ENCODE data around the gene LYVE1.

The LYVE1 gene

DNA sequence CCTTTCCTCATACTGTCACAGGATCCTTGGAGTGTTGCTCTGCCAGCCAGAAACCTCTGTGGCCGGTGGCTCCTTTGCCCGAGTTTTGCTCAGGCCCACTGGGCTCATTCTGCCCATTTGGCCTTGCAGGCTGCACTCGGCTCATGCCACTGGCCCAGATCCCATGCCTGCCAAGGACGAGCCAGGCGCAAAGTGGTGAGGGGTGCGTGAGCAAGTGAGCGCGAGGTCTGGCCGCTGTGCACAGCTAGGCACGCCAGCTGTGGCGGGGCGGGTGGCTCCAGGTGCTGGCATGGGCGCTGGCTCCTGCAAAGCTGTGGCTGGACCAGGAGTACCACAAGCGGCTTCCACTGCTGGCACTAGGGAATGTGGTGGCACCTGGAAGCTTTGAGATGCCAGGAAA, 24.7 kb downstream of the LYVE1 start:
- no peak for TF ChIP-seq TEAD4 (IDR thresholded peaks at IDR 0.05)
- TF ChIP-seq, protein P1, sequence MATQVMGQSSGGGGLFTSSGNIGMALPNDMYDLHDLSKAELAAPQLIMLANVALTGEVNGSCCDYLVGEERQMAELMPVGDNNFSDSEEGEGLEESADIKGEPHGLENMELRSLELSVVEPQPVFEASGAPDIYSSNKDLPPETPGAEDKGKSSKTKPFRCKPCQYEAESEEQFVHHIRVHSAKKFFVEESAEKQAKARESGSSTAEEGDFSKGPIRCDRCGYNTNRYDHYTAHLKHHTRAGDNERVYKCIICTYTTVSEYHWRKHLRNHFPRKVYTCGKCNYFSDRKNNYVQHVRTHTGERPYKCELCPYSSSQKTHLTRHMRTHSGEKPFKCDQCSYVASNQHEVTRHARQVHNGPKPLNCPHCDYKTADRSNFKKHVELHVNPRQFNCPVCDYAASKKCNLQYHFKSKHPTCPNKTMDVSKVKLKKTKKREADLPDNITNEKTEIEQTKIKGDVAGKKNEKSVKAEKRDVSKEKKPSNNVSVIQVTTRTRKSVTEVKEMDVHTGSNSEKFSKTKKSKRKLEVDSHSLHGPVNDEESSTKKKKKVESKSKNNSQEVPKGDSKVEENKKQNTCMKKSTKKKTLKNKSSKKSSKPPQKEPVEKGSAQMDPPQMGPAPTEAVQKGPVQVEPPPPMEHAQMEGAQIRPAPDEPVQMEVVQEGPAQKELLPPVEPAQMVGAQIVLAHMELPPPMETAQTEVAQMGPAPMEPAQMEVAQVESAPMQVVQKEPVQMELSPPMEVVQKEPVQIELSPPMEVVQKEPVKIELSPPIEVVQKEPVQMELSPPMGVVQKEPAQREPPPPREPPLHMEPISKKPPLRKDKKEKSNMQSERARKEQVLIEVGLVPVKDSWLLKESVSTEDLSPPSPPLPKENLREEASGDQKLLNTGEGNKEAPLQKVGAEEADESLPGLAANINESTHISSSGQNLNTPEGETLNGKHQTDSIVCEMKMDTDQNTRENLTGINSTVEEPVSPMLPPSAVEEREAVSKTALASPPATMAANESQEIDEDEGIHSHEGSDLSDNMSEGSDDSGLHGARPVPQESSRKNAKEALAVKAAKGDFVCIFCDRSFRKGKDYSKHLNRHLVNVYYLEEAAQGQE (IDR thresholded peaks at IDR 0.05; ENCODE audit: low read depth) = no peak

DNA sequence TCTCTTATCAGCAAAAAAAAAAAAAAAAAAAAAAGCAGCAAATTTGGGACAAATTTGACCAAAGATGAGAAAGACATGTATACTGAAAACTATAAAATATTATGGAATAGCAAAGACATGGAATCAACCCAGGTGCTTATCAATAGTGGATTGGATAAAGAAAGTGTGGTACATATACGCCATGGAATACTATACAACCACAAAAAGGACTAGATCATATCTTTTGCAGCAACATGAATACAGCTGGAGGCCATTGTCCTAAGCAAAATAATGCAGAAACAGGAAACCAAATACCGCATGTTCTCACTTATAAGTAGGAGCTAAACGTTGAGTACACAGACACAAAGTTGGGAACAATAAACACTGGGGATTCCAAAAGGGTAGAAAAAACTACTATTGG, 25.7 kb downstream of the LYVE1 start:
- TF ChIP-seq TAF1 (IDR thresholded peaks at IDR 0.05; ENCODE audit: low read depth) = no peak
- no peak for TF ChIP-seq ZBTB7A (IDR thresholded peaks at IDR 0.05; ENCODE audit: low read depth)
- no peak for TF ChIP-seq FOXM1 (IDR thresholded peaks at IDR 0.05; ENCODE audit: borderline replicate concordance, low read depth)
- TF ChIP-seq RAD21 (IDR thresholded peaks at IDR 0.05; ENCODE audit: low read depth) = no peak
- TF ChIP-seq, protein P2, sequence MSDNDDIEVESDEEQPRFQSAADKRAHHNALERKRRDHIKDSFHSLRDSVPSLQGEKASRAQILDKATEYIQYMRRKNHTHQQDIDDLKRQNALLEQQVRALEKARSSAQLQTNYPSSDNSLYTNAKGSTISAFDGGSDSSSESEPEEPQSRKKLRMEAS (IDR thresholded peaks at IDR 0.05) = no peak
- no peak for TF ChIP-seq CEBPB (IDR thresholded peaks at IDR 0.05)
- TF ChIP-seq, protein P3, sequence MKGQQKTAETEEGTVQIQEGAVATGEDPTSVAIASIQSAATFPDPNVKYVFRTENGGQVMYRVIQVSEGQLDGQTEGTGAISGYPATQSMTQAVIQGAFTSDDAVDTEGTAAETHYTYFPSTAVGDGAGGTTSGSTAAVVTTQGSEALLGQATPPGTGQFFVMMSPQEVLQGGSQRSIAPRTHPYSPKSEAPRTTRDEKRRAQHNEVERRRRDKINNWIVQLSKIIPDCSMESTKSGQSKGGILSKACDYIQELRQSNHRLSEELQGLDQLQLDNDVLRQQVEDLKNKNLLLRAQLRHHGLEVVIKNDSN (IDR thresholded peaks at IDR 0.05) = no peak
- TF ChIP-seq TCF12 (IDR thresholded peaks at IDR 0.05; ENCODE audit: low read depth) = no peak

DNA sequence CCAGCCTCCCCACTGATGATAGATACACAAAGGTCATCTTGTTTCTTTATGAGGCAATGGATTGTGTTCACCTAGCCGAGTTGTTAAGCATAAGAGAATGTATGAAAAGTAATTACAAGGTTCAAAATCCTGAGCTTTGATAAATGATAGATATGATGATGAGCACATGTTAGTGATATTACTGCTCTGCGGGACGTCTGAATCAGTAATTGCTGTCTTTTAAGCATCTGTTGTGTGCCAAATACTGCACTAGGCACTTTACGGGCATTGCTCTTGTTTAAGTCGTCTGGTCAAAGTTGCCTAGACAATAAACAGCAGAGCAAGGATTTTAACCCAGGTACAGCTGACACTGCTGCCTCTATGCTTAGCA, 26.9 kb downstream of the LYVE1 start:
- TF ChIP-seq FOXM1 (IDR thresholded peaks at IDR 0.05; ENCODE audit: borderline replicate concordance, low read depth) = no peak
- TF ChIP-seq, protein P2 (IDR thresholded peaks at IDR 0.05) = no peak
- no peak for TF ChIP-seq TAF1 (IDR thresholded peaks at IDR 0.05; ENCODE audit: low read depth)

DNA sequence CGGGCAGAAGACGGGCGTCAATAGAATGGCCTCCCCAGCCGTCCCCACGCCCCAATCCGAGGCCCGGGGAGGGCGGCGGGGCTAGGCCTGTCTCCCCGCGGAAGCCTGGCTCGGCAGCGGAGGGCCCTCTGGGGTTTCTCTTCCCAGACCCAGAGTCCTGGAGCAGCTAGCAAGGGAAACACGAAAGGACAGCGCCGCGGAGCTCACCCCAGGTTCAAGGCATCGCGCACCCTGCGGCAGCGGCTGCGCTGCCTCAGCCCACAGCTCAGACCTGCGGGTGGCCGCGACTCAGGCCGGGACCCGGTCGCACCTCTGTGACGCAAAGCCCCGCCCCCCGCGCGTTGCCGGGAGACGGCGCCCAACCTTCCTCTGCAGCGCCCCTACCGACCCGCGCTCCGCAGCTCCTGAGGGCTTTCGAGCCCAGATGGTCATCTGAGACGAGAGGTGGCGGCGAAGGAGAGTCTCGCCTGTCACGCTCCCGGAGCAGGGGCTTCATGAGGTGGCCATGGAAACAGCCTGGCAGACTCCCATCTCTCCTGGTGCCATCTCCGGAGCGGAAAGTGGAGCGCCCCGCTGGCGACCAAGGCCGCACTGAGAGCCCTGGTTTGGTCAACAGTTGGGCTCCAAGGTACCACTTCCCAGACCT, 27.4 kb downstream of the LYVE1 start, which contains the start of gene RNF141:
TSS of gene RNF141 (minus strand) at position 273 of the 646 bp plus-strand sequence. CDS start 7,029 bp downstream, outside the sequence.
- TF ChIP-seq RAD21 (IDR thresholded peaks at IDR 0.05; ENCODE audit: low read depth) = peak; percentile 31; the same call in 1 of the 2 replicates
- TF ChIP-seq, protein P1 (IDR thresholded peaks at IDR 0.05; ENCODE audit: low read depth) = no peak
- TF ChIP-seq EP300 (IDR thresholded peaks at IDR 0.05; ENCODE audit: borderline replicate concordance) = no peak
- peak; percentile 92 for TF ChIP-seq CREB1 (IDR thresholded peaks at IDR 0.05; ENCODE audit: low read depth)
- TF ChIP-seq, protein P3 (IDR thresholded peaks at IDR 0.05) = no peak
- no peak for TF ChIP-seq NFIC (IDR thresholded peaks at IDR 0.05)
- no peak for TF ChIP-seq YY1 (IDR thresholded peaks at IDR 0.05; ENCODE audit: low read depth)
- TF ChIP-seq EGR1 (IDR thresholded peaks at IDR 0.05) = 0 out of 2 replicates have a peak, but pooled peaks have one; percentile 29
- TF ChIP-seq TAF1 (IDR thresholded peaks at IDR 0.05; ENCODE audit: low read depth) = peak; percentile 76; the same call in 1 of the 2 replicates
- peak; percentile 46; the same call in 1 of the 2 replicates for TF ChIP-seq TCF12 (IDR thresholded peaks at IDR 0.05; ENCODE audit: low read depth)
- TF ChIP-seq CEBPB (IDR thresholded peaks at IDR 0.05) = no peak
- no peak for TF ChIP-seq FOXM1 (IDR thresholded peaks at IDR 0.05; ENCODE audit: borderline replicate concordance, low read depth)
- no peak for TF ChIP-seq TEAD4 (IDR thresholded peaks at IDR 0.05)
- TF ChIP-seq, protein P2 (IDR thresholded peaks at IDR 0.05) = peak; percentile 57; the same call in 1 of the 2 replicates
- no peak for TF ChIP-seq ZBTB7A (IDR thresholded peaks at IDR 0.05; ENCODE audit: low read depth)

DNA sequence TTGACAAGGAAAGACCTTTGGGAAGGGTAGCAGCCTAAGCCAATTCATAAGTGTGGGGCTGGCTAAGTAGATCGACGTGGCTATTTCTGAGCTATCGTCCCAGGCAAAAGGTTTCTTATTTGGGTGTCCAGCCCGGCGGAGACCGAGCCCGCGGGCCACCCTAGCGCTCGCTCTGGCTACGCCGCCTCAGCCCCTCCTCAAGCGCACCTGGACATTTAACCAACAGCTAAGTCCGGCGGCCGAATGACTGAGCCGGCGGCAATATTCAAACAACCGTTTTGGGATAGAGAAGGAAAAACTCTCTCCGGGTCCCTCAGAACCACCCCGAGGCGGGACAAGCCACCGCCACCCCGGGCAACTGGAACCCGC, 27.9 kb downstream of the LYVE1 start:
- no peak for TF ChIP-seq TEAD4 (IDR thresholded peaks at IDR 0.05)
- no peak for TF ChIP-seq CEBPB (IDR thresholded peaks at IDR 0.05)
- TF ChIP-seq CREB1 (IDR thresholded peaks at IDR 0.05; ENCODE audit: low read depth) = no peak
- no peak for TF ChIP-seq YY1 (IDR thresholded peaks at IDR 0.05; ENCODE audit: low read depth)
- no peak for TF ChIP-seq TCF12 (IDR thresholded peaks at IDR 0.05; ENCODE audit: low read depth)
- TF ChIP-seq, protein P1 (IDR thresholded peaks at IDR 0.05; ENCODE audit: low read depth) = no peak
- TF ChIP-seq RAD21 (IDR thresholded peaks at IDR 0.05; ENCODE audit: low read depth) = no peak
- TF ChIP-seq FOXM1 (IDR thresholded peaks at IDR 0.05; ENCODE audit: borderline replicate concordance, low read depth) = no peak
- TF ChIP-seq EP300 (IDR thresholded peaks at IDR 0.05; ENCODE audit: borderline replicate concordance) = no peak
- no peak for TF ChIP-seq EGR1 (IDR thresholded peaks at IDR 0.05)
- TF ChIP-seq ZBTB7A (IDR thresholded peaks at IDR 0.05; ENCODE audit: low read depth) = no peak
- TF ChIP-seq, protein P3 (IDR thresholded peaks at IDR 0.05) = no peak
- TF ChIP-seq TAF1 (IDR thresholded peaks at IDR 0.05; ENCODE audit: low read depth) = no peak
- no peak for TF ChIP-seq NFIC (IDR thresholded peaks at IDR 0.05)
- TF ChIP-seq, protein P2 (IDR thresholded peaks at IDR 0.05) = no peak

Data from Ishikawa (cell line).